Gastrocnemius medialis (tissue), 4 donors: Measurements from ENCODE around the gene SLC34A2. TPM values are rescaled to one million over a fixed set of nuclear protein-coding genes. Genes with fewer than 3 reads are reported as not detected.

Experiments used
- ATAC-seq, 2 donors: fragments of 150-250 bp; one replicate each; pipeline ENCODE4 v1.9.1; 2016
- DNase-seq, 2 donors: peaks; one replicate each; pipeline ENCODE4 v3.0.0-alpha.2; 2019
- H3K27ac ChIP-seq, 4 donors: fragments of 200-600 bp; sonication (generic); 1 replicate in 1 of 4; 2 replicates in 3 of 4; pipeline ENCODE4 v1.5.1; 2016 to 2018; ENCODE audit warnings: mild to moderate bottlenecking in 2 of 4, moderate library complexity in 1 of 4
- H3K27me3 ChIP-seq, 3 donors: fragments of 200-600 bp; sonication (generic) in 2 of 3; 1 replicate in 1 of 3; 2 replicates in 2 of 3; pipeline versions ENCODE4 v1.5.1 to v1.6.0; 2016 to 2019; ENCODE audit warnings: mild to moderate bottlenecking in 1 of 3, moderate library complexity in 1 of 3
- H3K36me3 ChIP-seq, 2 donors: fragments of 200-600 bp; sonication (generic) in 1 of 2; one replicate each; pipeline ENCODE4 v1.5.1; 2017 to 2018
- H3K4me1 ChIP-seq, 2 donors: fragments of 200-600 bp; sonication (generic) in 1 of 2; one replicate each; pipeline ENCODE4 v1.5.1; 2016 to 2017; ENCODE audit warnings: mild to moderate bottlenecking in 2 of 2
- H3K4me3 ChIP-seq, 4 donors: fragments of 200-600 bp; sonication (generic) in 3 of 4; 1 replicate in 1 of 4; 2 replicates in 3 of 4; pipeline ENCODE4 v1.5.1; 2016 to 2019; ENCODE audit warnings: mild to moderate bottlenecking in 2 of 4
- H3K9me3 ChIP-seq, 3 donors: fragments of 200-600 bp; sonication (generic) in 2 of 3; 1 replicate in 1 of 3; 2 replicates in 2 of 3; pipeline ENCODE4 v1.5.1; 2016 to 2019
- POLR2A ChIP-seq, 2 donors: fragments of 450-650 bp; IDR thresholded peaks; one replicate each; pipeline ENCODE4 v1.6.1; 2017; ENCODE audit warnings: antibody characterized with exemption in 2 of 2, mild to moderate bottlenecking in 2 of 2, moderate library complexity in 2 of 2
- in situ Hi-C, 4 donors: fragments of 200-750 bp; cut with MboI; loops; one replicate each; pipeline versions ENCODE4 v1.15.0 to v1.8.0; 2017; ENCODE audit warnings: low sequenced_read_pairs in 4 of 4
- intact Hi-C: fragments of 100-400 bp; cut with DNase I; formaldehyde crosslinking; loops from one replicate; pipeline ENCODE4 v1.15.1; 2023; ENCODE audit warnings: low total_unique reads
- total RNA-seq, 4 donors: library from RNA; depleted of rRNA; stranded (reverse); fragments of >200 nt; gene quantifications; one replicate each; pipeline versions ENCODE4 v1.1.0 to v1.2.3, GENCODE V29; 2016
- TF ChIP-seq, protein P1 (sequence below), 5 experiments: fragments of 450-650 bp in 3 of 5; fragments of 200-600 bp in 2 of 5; sonication (generic) in 2 of 5; IDR thresholded peaks in 4 of 5; conservative IDR thresholded peaks in 1 of 5; 1 replicate in 4 of 5; 2 replicates in 1 of 5; pipeline ENCODE4 v1.5.1; 2016 to 2019; ENCODE audit warnings: antibody characterized with exemption in 5 of 5, mild to moderate bottlenecking in 3 of 5, moderate library complexity in 3 of 5

The SLC34A2 gene
- total RNA-seq, 4 donors from 2014 or later: not detected

DNA sequence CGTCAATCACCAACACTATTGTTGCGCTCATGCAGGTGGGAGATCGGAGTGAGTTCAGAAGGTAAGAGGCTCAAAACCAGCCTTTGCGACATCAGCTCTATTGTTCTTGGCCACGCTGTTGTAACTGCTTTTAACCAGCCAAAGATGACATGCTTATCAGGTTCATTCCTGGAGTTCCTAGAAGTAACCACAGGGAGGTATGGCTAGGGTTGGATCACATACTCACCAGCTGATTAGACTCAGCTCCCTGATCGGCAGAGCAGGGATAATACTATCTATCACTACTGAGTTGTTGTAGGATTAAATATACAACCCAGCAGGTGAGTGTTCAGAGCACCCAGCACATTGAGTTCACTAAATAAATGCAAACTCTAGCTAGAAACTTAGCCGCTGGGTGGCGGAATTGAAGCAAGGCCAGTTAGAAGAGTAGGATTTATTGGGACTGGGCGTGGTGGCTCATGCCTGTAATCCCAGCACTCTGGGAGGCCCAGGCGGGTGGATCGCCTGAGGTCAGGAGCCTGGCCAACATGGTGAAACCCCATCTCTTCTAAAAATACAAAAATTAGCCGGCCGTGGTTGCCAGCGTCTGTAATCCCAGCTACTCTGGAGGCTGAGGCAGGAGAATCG, 12.4 kb downstream of the SLC34A2 start:
- H3K9me3 ChIP-seq: no peaks in the 10 kb centered on the region
- H3K4me3 ChIP-seq: no peak overlapping the region
- TF ChIP-seq, protein P1, sequence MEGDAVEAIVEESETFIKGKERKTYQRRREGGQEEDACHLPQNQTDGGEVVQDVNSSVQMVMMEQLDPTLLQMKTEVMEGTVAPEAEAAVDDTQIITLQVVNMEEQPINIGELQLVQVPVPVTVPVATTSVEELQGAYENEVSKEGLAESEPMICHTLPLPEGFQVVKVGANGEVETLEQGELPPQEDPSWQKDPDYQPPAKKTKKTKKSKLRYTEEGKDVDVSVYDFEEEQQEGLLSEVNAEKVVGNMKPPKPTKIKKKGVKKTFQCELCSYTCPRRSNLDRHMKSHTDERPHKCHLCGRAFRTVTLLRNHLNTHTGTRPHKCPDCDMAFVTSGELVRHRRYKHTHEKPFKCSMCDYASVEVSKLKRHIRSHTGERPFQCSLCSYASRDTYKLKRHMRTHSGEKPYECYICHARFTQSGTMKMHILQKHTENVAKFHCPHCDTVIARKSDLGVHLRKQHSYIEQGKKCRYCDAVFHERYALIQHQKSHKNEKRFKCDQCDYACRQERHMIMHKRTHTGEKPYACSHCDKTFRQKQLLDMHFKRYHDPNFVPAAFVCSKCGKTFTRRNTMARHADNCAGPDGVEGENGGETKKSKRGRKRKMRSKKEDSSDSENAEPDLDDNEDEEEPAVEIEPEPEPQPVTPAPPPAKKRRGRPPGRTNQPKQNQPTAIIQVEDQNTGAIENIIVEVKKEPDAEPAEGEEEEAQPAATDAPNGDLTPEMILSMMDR (IDR thresholded peaks at IDR 0.05 in 4 of 5, conservative IDR thresholded peaks at IDR 0.05 in 1 of 5): no peak
- no peak for TF ChIP-seq POLR2A (IDR thresholded peaks at IDR 0.05)
- H3K27ac ChIP-seq: no peak overlapping the region
- no peaks in the 10 kb centered on the region for H3K4me1 ChIP-seq
- H3K36me3 ChIP-seq: no peaks in the 10 kb centered on the region
- intact Hi-C loops: no loop called here
- no peak for ATAC-seq
- DNase-seq: no peak
- in situ Hi-C loops: no loop called here
- no peaks in the 10 kb centered on the region for H3K27me3 ChIP-seq

- H3K36me3 ChIP-seq: no peaks in the 10 kb centered on the region
- no peaks in the 10 kb centered on the region for H3K9me3 ChIP-seq
- no peaks in the 10 kb centered on the region for H3K4me1 ChIP-seq
- ATAC-seq: no peak
- in situ Hi-C loops (no loop called here), intact Hi-C loops (no loop called here)
- TF ChIP-seq POLR2A (IDR thresholded peaks at IDR 0.05): no peak
- TF ChIP-seq, protein P1 (IDR thresholded peaks at IDR 0.05 in 4 of 5, conservative IDR thresholded peaks at IDR 0.05 in 1 of 5): no peak
- no peak overlapping the region for H3K27ac ChIP-seq
- DNase-seq: no peak
- no peaks in the 10 kb centered on the region for H3K27me3 ChIP-seq
- no peak overlapping the region for H3K4me3 ChIP-seq
Measured at GRCh38 chr4:25670991-25671390, 15.3 kb downstream of the SLC34A2 start.

- Histone ChIP-seq H3K27me3 (no peaks in the 10 kb centered on the region), H3K9me3 (no peaks in the 10 kb centered on the region), H3K27ac (no peak overlapping the region), H3K4me3 (no peak overlapping the region), H3K36me3 (no peaks in the 10 kb centered on the region), H3K4me1 (no peaks in the 10 kb centered on the region)
- TF ChIP-seq, protein P1 (IDR thresholded peaks at IDR 0.05 in 4 of 5, conservative IDR thresholded peaks at IDR 0.05 in 1 of 5): no peak
- TF ChIP-seq POLR2A (IDR thresholded peaks at IDR 0.05): no peak
- intact Hi-C loops: no loop called here
- DNase-seq: no peak
- in situ Hi-C loops: no loop called here
- ATAC-seq: no peak
Measured at GRCh38 chr4:25672756-25673155, 17.1 kb downstream of the SLC34A2 start.

- in situ Hi-C loops: no loop called here
- TF ChIP-seq, protein P1 (IDR thresholded peaks at IDR 0.05 in 4 of 5, conservative IDR thresholded peaks at IDR 0.05 in 1 of 5): no peak
- no peak for TF ChIP-seq POLR2A (IDR thresholded peaks at IDR 0.05)
- Histone ChIP-seq H3K36me3 (no peaks in the 10 kb centered on the region), H3K9me3 (no peaks in the 10 kb centered on the region), H3K4me1 (no peaks in the 10 kb centered on the region), H3K4me3 (no peak overlapping the region), H3K27me3 (no peaks in the 10 kb centered on the region), H3K27ac (no peak overlapping the region)
- ATAC-seq: no peak
- intact Hi-C loops: no loop called here
- no peak for DNase-seq
Measured at GRCh38 chr4:25674386-25674785, 18.7 kb downstream of the SLC34A2 start.

DNA sequence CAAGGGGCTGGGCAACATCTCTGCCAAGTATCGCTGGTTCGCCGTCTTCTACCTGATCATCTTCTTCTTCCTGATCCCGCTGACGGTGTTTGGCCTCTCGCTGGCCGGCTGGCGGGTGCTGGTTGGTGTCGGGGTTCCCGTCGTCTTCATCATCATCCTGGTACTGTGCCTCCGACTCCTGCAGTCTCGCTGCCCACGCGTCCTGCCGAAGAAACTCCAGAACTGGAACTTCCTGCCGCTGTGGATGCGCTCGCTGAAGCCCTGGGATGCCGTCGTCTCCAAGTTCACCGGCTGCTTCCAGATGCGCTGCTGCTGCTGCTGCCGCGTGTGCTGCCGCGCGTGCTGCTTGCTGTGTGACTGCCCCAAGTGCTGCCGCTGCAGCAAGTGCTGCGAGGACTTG, 20.6 kb downstream of the SLC34A2 start:
- Histone ChIP-seq H3K27me3 (no peaks in the 10 kb centered on the region), H3K9me3 (no peaks in the 10 kb centered on the region), H3K27ac (no peak overlapping the region), H3K36me3 (no peaks in the 10 kb centered on the region), H3K4me3 (no peak overlapping the region), H3K4me1 (no peaks in the 10 kb centered on the region)
- ATAC-seq (no peak), DNase-seq (no peak)
- TF ChIP-seq, protein P1 (IDR thresholded peaks at IDR 0.05 in 4 of 5, conservative IDR thresholded peaks at IDR 0.05 in 1 of 5): no peak
- TF ChIP-seq POLR2A (IDR thresholded peaks at IDR 0.05): no peak
- in situ Hi-C loops (no loop called here), intact Hi-C loops (no loop called here)
